A673 (cell line): Measurements from ENCODE around the gene KCNJ15.

Experiments
- CTCF ChIP-seq: fragments of 300-800, 200-600 bp; sonication (generic); conservative IDR thresholded peaks from 2 replicates; pipeline ENCODE4 v1.5.1; 2017; ENCODE audit warnings: low read depth, mild to moderate bottlenecking, antibody characterized with exemption, low read length, moderate library complexity, mixed read lengths
- EZH2 ChIP-seq: fragments of 200-600 bp; sonication (generic); IDR thresholded peaks from 2 replicates; pipeline ENCODE4 v1.6.1; 2017; ENCODE audit warnings: borderline replicate concordance, low read depth, mild to moderate bottlenecking, mixed read lengths, antibody characterized with exemption, low read length; ENCODE audit not compliant: poor library complexity, severe bottlenecking

DNA sequence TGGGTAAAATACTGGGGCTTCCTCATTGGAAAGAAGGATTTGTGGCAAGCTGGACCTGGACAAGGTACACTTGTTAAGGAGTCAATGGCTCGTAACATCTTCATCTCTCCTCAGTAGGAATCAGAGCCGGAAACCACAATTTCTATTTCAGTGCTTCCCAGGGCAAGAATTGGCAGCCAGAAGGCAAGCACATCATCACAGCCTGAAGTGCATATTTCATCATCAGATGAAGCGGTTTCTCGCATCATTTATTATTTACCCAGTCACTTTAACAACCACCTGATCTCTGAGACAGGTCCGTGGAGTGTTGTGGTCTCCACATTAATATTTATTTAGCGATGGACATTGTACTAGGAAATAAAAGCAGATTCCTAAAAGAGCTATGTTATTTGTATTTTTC lies 55.0 kb downstream of the KCNJ15 start:
- no peak for TF ChIP-seq CTCF
- no peak for TF ChIP-seq EZH2
